ENCODE results near the gene TTLL5.

The TTLL5 gene

GRCh38 chr14:75995372-75996041, 334.5 kb downstream of the TTLL5 start:
- TF ChIP-seq POU6F1 (CRISPR knock-in tag; IDR thresholded peaks at IDR 0.05; ENCODE audit: borderline replicate concordance, low read depth) (no peak), ZC3H10 (CRISPR knock-in tag; IDR thresholded peaks at IDR 0.05) (no peak), SNAI2 (CRISPR knock-in tag; IDR thresholded peaks at IDR 0.05) (no peak), ZFP30 (CRISPR knock-in tag; IDR thresholded peaks at IDR 0.05) (no peak), TCF4 (CRISPR knock-in tag; IDR thresholded peaks at IDR 0.05; ENCODE audit: borderline replicate concordance) (no peak), BACH2 (CRISPR knock-in tag; IDR thresholded peaks at IDR 0.05; ENCODE audit: borderline replicate concordance) (no peak)
- ATAC-seq: no peak

GRCh38 chr14:75996488-75996887, 335.4 kb downstream of the TTLL5 start:
- no peak for ATAC-seq
- TF ChIP-seq ZC3H10 (CRISPR knock-in tag; IDR thresholded peaks at IDR 0.05) (no peak), PATZ1 (CRISPR knock-in tag; IDR thresholded peaks at IDR 0.05; ENCODE audit: borderline replicate concordance) (no peak), CSDC2 (CRISPR knock-in tag; IDR thresholded peaks at IDR 0.05) (no peak), RARB (CRISPR knock-in tag; IDR thresholded peaks at IDR 0.05) (no peak), PPARA (CRISPR knock-in tag; IDR thresholded peaks at IDR 0.05; ENCODE audit: borderline replicate concordance) (no peak), ZNF565 (CRISPR knock-in tag; conservative IDR thresholded peaks at IDR 0.05; ENCODE audit: low read depth) (no peak), ZNF70 (CRISPR knock-in tag; IDR thresholded peaks at IDR 0.05) (no peak), ARNTL (CRISPR knock-in tag; IDR thresholded peaks at IDR 0.05; ENCODE audit: borderline replicate concordance, low read depth) (no peak), BACH2 (CRISPR knock-in tag; IDR thresholded peaks at IDR 0.05; ENCODE audit: borderline replicate concordance) (no peak), CREB5 (CRISPR knock-in tag; IDR thresholded peaks at IDR 0.05; ENCODE audit: low read depth) (no peak), TOX (CRISPR knock-in tag; IDR thresholded peaks at IDR 0.05; ENCODE audit: borderline replicate concordance) (no peak), TSHZ2 (CRISPR knock-in tag; IDR thresholded peaks at IDR 0.05) (no peak), ZFP3 (CRISPR knock-in tag; IDR thresholded peaks at IDR 0.05) (no peak), TCF4 (CRISPR knock-in tag; IDR thresholded peaks at IDR 0.05; ENCODE audit: borderline replicate concordance) (no peak), OSR1 (CRISPR knock-in tag; IDR thresholded peaks at IDR 0.05) (no peak), ESRRG (CRISPR knock-in tag; IDR thresholded peaks at IDR 0.05) (no peak)

GRCh38 chr14:75999511-76000190, 338.6 kb downstream of the TTLL5 start:
- ATAC-seq: no peak
- no peak for TF ChIP-seq TSHZ2 (CRISPR knock-in tag; IDR thresholded peaks at IDR 0.05)
- TF ChIP-seq CREB5 (CRISPR knock-in tag; IDR thresholded peaks at IDR 0.05; ENCODE audit: low read depth): no peak
- no peak for TF ChIP-seq SNAI2 (CRISPR knock-in tag; IDR thresholded peaks at IDR 0.05)
- TF ChIP-seq TOX (CRISPR knock-in tag; IDR thresholded peaks at IDR 0.05; ENCODE audit: borderline replicate concordance): no peak
- TF ChIP-seq ARNTL (CRISPR knock-in tag; IDR thresholded peaks at IDR 0.05; ENCODE audit: borderline replicate concordance, low read depth): no peak
- TF ChIP-seq ESRRG (CRISPR knock-in tag; IDR thresholded peaks at IDR 0.05): no peak
- TF ChIP-seq ISL1 (CRISPR knock-in tag; IDR thresholded peaks at IDR 0.05): no peak
- TF ChIP-seq CSDC2 (CRISPR knock-in tag; IDR thresholded peaks at IDR 0.05): no peak
- no peak for TF ChIP-seq PATZ1 (CRISPR knock-in tag; IDR thresholded peaks at IDR 0.05; ENCODE audit: borderline replicate concordance)

Data from SK-N-SH treated with all-trans-retinoic acid at 6 μM for 48 hours (cell line).